Measurements from ENCODE around the gene FAM168A.

FAM168A gene

DNA sequence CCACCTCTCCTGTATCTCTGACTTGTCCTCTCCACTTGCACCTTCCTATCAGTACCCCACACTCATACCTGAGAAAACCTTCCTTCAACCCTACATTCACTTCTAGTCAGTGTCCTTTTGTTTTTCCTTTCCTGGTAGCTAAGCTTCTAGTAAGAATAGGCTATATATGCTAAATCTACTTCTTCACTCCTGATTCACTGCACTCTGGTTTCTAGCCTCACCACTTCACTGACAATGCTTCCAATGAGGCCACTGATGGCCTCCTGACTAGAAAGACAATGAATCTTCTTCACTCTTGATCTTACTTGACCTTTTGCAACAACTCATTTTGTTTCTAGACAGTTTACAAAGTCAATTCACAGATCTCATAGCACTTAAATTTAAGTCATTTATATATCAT is 169.7 kb downstream of the FAM168A start:
- DNase-seq (ENCODE audit: low read depth in 3 of 3), result no peak

DNA sequence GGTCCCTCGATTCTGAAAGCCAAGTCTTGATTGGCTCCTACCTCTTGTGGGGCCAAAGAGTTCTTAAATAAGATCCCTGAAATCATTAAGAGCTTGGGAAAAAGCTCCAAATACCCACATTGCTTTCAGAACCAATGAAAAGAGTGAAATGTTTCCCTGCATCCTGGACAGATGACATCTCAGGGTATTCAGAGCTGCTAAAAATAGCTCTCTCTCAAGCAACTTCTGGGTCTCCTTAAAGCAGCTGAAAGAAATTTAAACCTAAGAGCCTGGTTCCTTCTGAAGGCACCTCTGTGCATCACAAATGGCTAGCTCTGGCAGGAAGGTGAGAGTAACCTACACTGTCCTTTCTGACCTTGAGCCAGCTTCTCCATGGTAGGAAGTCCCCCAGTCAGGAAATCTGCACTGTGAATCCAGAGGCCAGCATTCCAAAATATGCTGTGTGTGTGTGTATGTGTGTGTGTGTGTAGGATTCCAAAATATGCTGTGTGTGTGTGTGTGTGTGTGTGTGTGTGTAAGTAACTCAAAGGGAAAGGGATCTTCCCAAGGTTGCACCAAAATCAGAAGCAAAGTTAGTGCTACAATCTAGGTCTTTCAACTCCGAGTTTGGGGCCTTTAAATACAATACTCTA is 171.6 kb downstream of the FAM168A start:
- no peak for DNase-seq (ENCODE audit: low read depth in 3 of 3)

DNA sequence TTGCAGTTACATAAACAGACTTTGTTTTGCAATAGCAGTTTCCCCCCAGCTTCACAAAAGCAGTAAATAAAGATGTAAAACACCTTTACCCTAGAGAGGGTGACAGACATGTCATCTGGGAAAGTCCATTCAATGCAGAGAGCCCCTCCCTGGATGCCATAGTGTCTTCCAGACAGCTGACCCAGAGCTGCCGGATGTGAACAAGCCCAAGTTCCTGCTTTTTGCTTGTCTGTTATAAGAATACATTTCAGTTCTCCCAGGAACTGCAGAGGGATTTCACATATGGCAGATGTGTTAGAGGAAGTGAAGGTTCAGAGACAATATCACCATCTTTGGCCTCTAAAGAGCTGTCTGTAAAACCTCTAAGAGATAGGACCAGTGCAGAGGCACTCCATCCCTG is 172.8 kb downstream of the FAM168A start:
- DNase-seq (ENCODE audit: low read depth in 3 of 3), result no peak

DNA sequence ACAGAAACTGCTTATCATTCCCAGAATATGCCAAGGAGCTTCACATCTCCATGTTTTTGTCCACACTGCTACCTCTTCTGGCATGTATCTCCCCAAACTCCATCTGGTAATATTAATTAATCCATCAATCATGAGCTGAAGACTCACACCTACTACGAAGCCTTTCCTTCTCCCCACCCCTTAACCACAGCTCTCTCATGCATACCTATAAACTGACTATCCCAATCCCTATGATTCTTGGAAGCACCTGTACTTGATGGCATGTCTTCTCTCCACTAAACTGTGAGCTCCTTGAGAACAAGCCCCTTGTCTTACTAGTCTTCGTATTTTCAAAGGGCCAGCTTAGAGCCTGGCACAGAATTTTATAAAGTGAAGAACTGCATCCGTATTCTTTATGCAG is 174.4 kb downstream of the FAM168A start:
- no peak for DNase-seq (ENCODE audit: low read depth in 3 of 3)

DNA sequence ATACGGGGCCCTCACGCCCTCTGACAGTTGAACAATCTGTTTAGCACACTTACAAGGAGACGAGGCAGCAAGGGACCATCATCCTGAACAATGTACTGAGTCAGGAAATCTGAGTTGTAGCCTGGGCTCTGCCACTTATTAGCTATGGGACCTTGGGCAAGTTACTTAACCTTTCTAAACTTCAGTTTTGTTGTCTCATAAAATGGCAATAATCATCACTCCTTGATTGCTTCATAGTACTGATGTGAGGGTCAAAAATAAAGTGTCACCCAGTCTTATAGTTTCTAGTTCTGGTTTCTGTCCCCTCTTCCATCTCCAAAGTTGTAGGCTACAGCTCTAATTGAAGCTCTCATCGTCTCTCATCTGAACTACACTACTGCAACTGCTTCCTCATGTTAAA is 175.0 kb downstream of the FAM168A start:
- DNase-seq (ENCODE audit: low read depth in 3 of 3), result no peak

DNA sequence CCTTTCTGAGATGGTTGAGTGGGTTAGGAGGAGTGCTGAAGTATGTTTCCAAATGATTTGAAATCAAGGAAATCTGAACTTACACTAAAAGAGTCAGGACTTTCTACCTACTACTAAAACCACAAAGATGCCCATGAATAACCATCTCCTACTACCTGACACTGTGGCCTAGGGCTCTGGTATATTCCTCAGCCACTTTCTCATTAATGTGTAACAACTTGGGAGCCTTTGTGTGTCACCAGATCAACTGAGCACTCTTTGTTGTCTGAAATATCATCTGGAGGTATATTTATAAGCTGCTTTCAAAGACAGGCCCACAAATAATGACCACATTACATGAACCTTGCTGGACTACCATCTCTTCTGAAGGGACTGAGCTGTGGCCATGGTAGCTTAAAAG is 177.8 kb downstream of the FAM168A start:
- DNase-seq (ENCODE audit: low read depth in 3 of 3), result no peak

DNA sequence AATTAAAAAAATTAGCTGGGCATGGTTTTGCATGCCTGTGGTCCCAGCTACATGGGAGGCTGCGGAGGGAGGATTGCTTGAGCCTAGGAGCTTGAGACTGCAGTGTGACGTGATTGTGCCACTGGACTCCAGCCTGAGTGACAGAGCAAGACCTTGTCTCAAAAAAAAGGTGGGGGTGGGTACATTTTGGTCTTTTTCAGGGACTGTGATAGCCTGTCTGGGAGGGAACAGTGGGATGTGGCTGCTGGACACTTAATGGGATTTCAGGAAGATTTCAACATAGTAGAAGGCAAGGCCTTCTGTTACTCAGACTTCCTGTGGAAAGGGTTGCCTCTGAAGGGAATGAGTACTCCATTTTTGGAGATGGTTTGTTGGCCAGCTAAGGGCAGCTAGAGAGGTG is 181.1 kb downstream of the FAM168A start:
- DNase-seq (ENCODE audit: low read depth in 3 of 3), result no peak

DNA sequence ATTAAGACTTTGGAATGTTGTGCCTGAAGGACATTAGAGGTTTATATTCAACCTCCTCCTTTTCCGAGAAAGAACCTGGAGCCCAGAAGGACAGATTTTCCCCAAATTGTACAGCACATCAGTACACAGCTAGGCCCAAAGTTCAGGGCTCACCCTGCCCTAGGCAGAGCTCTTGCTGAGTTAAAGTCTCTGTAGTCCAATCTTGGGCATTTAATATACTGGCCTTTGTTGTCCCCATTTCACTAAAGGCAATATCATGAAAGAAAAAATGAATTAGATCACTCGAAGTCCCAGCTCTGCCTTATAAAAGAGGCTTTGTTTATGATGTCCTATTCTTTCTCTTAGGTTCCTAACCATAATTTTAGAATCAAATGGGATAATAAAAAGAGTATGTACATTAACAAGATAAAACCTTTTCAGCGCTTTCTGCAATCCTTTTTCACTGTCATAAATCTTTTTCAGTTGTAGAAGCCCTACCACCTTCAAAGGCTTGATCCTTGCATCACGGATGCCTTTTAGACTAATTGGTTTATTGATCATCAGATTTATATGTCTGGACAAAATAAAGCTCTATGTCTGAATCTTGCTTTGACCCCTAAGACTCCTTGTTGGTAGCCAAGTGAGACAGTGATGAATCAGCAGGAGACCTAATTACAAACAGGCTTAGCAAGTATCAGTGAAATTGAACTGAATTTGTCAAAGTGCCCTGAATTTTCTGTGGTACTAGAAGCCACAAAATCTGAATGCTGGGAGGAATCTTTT is 181.9 kb downstream of the FAM168A start:
- DNase-seq (ENCODE audit: low read depth in 3 of 3), result no peak

DNA sequence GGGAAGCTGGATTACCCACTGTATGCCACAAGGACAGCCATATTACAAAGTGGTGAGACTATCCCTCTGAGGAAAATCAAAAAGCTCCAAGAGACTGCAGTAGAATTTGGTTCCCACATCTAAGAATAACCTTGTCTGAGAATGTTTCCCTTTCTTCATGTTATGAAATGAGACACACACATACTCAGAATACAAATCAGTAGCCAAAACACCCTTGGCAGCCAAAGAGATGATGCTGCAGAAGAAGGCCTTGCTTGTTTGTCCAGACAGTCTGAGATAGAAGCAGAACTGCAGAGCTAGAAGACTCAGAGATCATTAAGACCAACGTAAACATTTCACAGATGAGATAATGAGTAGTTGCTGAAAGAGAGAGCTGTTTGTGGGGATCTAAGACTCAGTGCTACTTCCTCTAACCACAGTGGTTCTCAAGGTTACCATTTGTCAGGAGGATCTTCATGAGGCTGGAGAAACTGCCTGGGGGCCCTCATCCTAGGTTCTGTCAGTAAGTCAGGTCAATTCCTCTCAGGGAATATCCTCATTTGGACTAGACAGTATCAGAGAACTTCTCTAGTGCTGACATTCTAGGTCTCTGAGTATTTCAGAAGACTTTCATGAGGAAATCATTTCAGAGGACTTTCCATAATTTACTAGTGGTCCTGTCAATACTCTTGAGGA is 182.8 kb downstream of the FAM168A start:
- DNase-seq (ENCODE audit: low read depth in 3 of 3), result no peak

DNA sequence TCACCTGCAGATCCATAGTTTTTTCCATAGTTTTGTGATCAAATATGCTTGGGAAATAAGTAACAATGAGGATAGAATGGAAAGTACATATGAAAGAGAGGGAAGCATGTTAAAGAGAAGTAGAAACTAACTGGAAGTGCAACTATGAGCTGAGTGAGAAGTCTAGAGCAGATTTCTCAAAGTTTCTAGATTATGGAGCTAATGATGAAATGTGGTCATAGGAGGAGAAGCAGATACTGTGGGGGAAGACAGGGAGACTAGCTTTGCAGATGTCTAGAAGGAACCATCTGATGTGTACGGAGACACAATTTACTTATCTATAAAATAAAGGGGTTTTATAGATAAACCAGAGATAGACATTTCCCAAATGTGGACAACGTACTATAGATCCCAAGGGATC is 184.7 kb downstream of the FAM168A start:
- DNase-seq (ENCODE audit: low read depth in 3 of 3), result no peak

DNA sequence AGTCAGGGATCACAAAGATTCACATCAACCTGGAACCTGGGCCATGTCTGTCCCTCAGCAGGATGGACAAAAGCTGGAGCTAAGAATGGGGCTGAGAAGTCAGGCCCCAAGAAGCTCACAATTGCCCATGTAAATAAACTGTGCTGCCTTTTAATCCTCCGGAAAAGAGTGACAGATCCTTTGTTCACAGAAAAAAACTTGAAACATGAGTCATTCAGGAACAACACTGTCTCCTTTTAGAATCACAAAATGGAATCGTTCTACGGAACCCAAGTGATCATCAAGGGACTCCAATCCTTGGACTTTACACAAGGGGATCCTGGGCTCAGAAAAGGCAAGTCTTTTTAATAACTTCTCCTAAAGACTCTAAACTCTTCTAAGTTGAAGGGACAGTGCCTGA is 185.6 kb downstream of the FAM168A start:
- DNase-seq (ENCODE audit: low read depth in 3 of 3), result no peak

DNA sequence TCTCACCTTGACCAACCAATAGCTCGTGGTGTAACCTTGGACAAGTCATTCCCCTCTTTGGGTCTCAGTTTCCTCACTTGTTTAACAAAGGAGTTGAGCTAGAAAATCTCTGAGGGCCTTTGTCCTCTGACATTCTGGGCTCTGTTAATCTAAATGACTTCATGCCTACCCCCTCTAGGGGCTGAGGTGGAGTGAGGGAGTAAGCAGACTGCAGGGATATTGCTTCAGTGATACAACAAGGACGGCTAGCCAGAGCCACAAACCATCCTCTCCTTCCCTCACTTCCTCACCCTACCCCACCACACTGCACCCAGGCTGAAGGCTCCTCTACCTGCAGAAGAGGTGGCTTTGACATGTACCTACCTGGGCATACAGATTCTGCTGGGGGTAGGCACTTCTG is 186.9 kb downstream of the FAM168A start:
- DNase-seq (ENCODE audit: low read depth in 3 of 3), result no peak

DNA sequence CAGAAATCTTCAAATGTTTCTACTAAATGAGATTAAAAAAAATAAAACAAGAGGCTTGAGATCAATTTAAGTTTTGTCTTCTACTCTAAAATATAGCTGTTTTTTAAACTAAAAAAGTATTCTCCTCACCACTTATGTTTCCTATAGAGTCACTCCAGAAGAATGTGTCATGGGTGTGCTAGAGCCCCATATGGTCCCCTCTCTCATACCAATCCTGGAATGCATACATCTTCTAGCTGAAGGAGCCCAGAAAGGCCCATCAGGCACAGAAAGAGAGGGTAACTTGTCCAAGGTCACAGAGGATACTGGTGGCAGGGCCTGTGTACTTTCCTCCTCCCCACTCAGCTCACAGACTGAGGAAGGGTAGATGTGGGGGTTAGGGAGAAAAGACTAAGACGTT is 187.3 kb downstream of the FAM168A start:
- no peak for DNase-seq (ENCODE audit: low read depth in 3 of 3)

DNA sequence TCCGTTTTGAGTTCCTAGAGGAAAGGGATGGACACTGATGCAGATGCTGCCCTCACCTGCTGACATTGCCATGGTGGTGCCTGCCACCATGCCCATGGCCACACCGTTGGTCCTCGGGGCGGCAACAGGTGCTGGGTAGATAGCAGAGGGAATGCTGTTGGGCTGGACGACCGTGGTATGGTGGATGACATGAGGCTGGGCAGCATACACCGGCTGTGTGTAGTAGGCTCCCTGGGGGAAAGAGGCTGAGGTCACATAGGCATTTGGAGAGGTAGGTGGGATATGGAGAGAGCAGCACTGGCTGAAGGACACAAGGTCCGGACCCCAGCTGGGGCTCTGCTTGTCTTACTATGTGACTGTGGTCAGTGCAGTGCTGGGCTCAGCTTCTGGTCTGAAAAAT is 188.5 kb downstream of the FAM168A start:
- DNase-seq (ENCODE audit: low read depth in 3 of 3), result no peak

DNA sequence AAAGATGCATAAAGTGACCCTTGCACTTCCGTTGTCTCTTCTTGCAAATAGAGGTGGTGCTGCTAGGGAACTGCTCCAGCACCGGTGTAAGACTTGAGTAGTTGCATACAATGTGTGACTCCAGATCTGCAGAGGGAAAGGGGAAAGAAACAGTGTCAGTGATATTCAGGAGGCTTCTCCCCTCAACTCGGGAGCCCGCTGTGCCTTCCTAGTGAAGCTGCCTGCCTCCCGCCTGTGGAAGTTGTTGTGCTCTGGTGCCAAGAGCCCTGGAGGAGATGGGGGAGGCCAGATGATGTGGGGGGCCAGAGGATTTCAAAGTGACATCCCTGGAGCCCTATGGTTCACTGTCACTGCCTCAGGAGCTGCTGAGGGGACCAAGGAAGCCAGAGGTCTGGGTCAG is 191.3 kb downstream of the FAM168A start:
- no peak for DNase-seq (ENCODE audit: low read depth in 3 of 3)

DNA sequence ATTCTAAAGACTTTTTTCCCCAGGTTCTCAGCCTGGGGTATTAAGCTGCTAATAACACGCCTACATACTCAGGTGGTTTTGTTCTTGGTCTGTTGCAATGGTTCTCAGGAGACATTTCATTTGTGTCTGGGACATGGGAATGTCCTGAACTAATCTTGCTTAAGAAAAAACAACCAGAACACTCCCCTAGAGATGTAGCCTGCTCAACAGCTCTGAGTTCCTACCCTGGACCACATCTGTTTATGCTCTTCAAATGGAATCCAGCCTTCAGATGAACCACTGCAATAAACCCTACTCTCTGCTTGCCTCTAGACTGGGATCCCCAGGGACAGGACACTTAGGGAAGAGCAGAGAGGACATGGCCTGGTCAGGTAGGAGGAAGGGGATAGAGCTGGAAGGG is 191.8 kb downstream of the FAM168A start:
- DNase-seq (ENCODE audit: low read depth in 3 of 3), result no peak

DNA sequence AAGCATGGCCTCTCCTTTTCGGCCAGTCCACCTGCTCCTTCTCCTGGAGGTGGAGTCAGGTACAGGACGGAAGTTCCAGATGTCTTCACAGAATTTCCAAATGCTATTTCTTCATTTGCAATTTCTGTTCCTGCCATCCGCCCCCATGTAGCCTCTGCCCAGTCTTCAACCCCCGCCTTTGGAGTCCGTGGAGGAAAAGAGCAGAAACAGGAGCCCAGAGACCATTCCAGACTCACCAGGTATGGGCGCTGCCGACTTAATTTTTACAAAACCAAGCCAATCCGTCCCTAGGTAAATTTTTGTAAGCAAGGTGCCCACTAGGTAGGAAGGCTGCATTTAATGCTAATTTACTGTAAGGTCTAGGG is 192.8 kb downstream of the FAM168A start:
- DNase-seq (ENCODE audit: low read depth in 3 of 3), result no peak

DNA sequence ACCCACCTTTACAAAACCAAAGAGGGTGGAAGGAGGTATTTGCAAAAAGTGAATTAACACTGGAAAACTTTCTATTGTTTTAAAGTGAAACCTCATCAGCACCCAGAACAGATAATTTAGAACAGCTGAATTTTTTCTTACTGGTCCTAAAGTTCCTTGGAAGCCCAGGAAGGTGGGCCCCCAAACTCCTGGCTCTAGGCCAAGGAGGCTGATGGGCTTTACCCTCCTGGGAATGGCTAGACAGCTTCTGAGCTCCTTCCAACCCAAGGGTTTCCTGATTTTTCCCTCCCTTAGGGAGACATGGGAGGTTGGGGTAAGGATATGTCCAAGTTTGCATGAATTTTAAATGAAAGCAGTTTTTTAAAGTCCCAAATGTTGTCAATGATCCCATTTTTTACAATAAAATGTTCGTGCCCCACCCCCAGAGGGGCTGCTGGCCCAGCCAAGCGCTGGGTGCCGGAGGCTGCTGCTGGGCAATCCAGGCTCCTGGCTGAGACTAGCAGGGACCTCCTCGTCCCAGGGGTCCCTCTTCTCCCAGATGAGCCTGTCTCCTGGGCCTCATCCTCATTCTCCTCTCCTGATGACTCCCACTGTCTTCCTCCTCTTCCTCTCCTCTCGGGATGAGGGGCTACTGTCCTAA is 193.3 kb downstream of the FAM168A start:
- DNase-seq (ENCODE audit: low read depth in 3 of 3), result no peak

DNA sequence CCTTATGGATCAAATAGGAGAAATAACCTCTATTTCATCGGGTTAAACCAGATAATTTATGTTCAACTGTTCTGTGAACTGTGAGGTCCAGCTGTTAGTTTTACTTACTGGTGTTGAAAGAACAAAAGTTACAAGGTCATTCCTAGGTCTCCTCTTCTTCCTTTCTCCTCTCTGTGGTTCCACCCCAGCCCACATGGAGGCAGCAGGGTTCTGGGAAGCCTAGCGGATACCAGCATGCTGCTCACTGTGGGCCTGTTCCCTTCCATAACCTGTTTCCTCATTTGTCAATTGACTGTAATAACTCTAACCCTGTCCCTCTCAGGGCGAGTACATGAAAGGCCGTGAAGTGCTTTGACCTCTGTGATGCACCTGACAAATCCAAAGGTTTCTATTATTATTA is 193.9 kb downstream of the FAM168A start:
- DNase-seq (ENCODE audit: low read depth in 3 of 3), result no peak

DNA sequence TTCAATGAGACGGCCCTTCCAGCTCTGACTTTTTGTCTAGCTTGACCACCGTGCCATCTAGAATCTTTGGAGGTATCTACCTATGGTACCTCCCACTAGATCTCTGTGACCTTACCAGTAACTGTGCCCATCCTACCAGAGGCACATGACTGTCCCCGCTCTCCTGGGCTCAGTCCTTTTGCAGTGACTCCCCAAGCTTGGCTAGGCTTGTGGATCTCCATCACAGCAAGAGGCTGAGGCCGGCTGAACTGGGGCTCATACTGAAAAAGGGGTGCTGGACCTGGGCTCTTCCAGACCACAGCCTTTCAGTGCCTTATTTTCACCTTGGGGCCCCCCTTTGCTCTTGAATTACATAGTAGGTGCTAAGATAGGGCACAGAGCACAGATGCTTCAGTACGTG is 194.4 kb downstream of the FAM168A start:
- DNase-seq (ENCODE audit: low read depth in 3 of 3), result no peak

DNA sequence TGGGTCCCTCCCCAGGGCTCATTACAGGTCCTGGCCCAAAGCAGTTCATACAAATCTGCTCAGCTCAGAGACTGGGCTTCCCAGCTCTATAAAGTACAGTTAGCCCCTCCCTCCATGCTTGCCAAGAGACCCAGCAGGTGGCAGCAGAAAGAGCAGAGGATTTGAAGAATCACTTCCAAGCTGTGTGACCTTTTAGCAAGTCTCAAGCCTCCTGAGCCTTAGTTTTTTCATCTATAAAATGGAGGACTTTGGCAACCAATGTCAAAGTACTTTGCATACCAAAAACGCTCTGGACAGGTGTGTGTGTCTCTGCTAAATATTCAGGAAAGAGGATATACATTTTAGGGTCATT is 195.1 kb downstream of the FAM168A start:
- no peak for DNase-seq (ENCODE audit: low read depth in 3 of 3)

DNA sequence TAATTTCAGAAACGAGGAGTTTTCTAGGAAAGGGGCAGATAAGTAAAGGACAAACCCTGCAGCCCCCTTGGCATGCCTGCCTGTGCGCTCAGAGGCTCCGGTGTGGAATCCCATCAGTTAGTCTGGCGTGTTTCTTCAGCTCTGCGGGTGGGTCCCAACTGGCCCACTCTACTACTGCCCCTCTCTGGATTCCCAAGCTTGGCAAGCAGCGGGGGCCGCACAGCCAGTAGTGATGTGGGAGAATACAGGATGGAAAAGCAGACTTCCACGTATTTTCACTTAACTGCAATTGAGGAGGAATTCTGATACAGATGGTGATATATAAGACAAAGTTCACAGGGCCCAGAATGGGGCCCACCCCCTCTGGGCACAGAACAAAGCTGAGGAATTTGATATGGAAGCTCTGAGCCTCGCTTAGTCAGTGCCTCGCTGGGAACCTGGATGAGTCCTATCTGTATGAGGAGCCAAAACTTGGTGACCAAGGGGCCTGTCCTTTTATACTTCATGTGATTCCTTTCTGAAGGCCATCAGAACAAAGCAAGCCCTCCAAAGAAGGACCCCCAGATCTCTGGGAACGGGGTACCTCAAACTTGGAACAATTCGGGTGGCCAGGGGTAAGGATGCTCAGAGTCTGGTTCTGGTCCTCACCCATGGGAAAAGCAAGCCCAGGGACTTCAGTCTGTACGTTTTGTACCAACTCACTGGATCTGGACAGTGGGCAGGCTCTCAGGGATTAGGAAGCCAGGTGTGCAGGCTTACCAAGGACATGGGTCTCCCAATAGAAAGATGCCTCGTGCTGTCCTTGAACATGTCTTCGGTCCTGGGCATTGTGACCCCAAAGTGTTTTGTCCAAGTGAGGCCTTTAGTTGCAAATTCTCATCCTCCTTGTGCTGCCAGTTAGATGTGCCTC is 195.7 kb downstream of the FAM168A start:
- DNase-seq (ENCODE audit: low read depth in 3 of 3), result no peak
